Uterus (tissue), 4 donors: ENCODE measurements around the gene MAL. TPM values are rescaled to one million over a fixed set of nuclear protein-coding genes. Genes with fewer than 3 reads are reported as not detected.

Source experiments
- DNase-seq, 2 donors: peaks; one replicate each; pipeline ENCODE4 v3.0.0-alpha.2; 2019 to 2020
- H3K27ac ChIP-seq, 2 donors: fragments of 200-600 bp; sonication (generic); 1 replicate in 1 of 2; 2 replicates in 1 of 2; pipeline ENCODE4 v1.5.1; 2016 to 2018
- H3K27me3 ChIP-seq, 2 donors: fragments of 200-600 bp; sonication (generic); one replicate each; pipeline ENCODE4 v1.5.1; 2018 to 2019; ENCODE audit warnings: control low read depth in 1 of 2
- H3K36me3 ChIP-seq, 2 donors: fragments of 200-600 bp; sonication (generic); one replicate each; pipeline ENCODE4 v1.5.1; 2019; ENCODE audit warnings: control low read depth in 1 of 2
- H3K4me1 ChIP-seq, 2 donors: fragments of 200-600 bp; sonication (generic); one replicate each; pipeline ENCODE4 v1.5.1; 2018 to 2019; ENCODE audit warnings: control low read depth in 1 of 2
- H3K4me3 ChIP-seq, 2 donors: fragments of 200-600 bp; sonication (generic); 1 replicate in 1 of 2; 2 replicates in 1 of 2; pipeline ENCODE4 v1.5.1; 2018 to 2019; ENCODE audit warnings: mild to moderate bottlenecking in 1 of 2
- H3K9me3 ChIP-seq, 2 donors: fragments of 200-600 bp; sonication (generic); one replicate each; pipeline ENCODE4 v1.5.1; 2019; ENCODE audit warnings: control low read depth in 1 of 2
- CTCF ChIP-seq, 4 experiments: fragments of 200-600 bp in 2 of 4; fragments of 450-650 bp in 2 of 4; sonication (generic) in 2 of 4; IDR thresholded peaks; one replicate each; pipeline ENCODE4 v1.5.1; 2016 to 2019; ENCODE audit warnings: antibody characterized with exemption in 4 of 4, mild to moderate bottlenecking in 2 of 4, moderate library complexity in 1 of 4
- POLR2A ChIP-seq, 2 donors: fragments of 450-650 bp; IDR thresholded peaks; one replicate each; pipeline ENCODE4 v1.6.1; 2016; ENCODE audit warnings: antibody characterized with exemption in 2 of 2, mild to moderate bottlenecking in 1 of 2, moderate library complexity in 1 of 2
- intact Hi-C: fragments of 100-400 bp; cut with DNase I; formaldehyde crosslinking; loops from one replicate; pipeline ENCODE4 v1.15.1; 2023; ENCODE audit warnings: low total_unique reads
- total RNA-seq, 4 donors: library from RNA; depleted of rRNA in 3 of 4; stranded (reverse); fragments of >200 nt in 3 of 4; gene quantifications; one replicate each; pipeline versions ENCODE4 v1.1.0 to v1.2.4, GENCODE V29; 2014 to 2023
- donor health status: DM: yes; HTN: yes; CAD: no.

Gene MAL
- total RNA-seq, 4 donors from 2014 or later, result 0.29 to 1.7 (median 1.6) TPM; not detected in 1

GRCh38 chr2:95053543-95053942 lies 28.0 kb downstream of the MAL start:
- DNase-seq, result no peak
- no peak overlapping the region for H3K4me3 ChIP-seq
- TF ChIP-seq POLR2A (IDR thresholded peaks at IDR 0.05), result no peak
- TF ChIP-seq CTCF (IDR thresholded peaks at IDR 0.05), result no peak
- H3K27me3 ChIP-seq, result no peaks in the 10 kb centered on the region
- no peak overlapping the region for H3K27ac ChIP-seq
- intact Hi-C loops, result no loop called here
- no peaks in the 10 kb centered on the region for H3K9me3 ChIP-seq
- no peaks in the 10 kb centered on the region for H3K4me1 ChIP-seq
- H3K36me3 ChIP-seq, result no peaks in the 10 kb centered on the region

GRCh38 chr2:95054016-95054415 lies 28.5 kb downstream of the MAL start:
- no peaks in the 10 kb centered on the region for H3K36me3 ChIP-seq
- no peak overlapping the region for H3K4me3 ChIP-seq
- no peaks in the 10 kb centered on the region for H3K4me1 ChIP-seq
- intact Hi-C loops, result no loop called here
- DNase-seq, result no peak
- TF ChIP-seq CTCF (IDR thresholded peaks at IDR 0.05) (no peak), POLR2A (IDR thresholded peaks at IDR 0.05) (no peak)
- H3K27ac ChIP-seq, result no peak overlapping the region
- H3K9me3 ChIP-seq, result no peaks in the 10 kb centered on the region
- no peaks in the 10 kb centered on the region for H3K27me3 ChIP-seq

GRCh38 chr2:95055262-95055661 lies 29.8 kb downstream of the MAL start:
- Histone ChIP-seq H3K9me3 (no peaks in the 10 kb centered on the region), H3K27me3 (no peaks in the 10 kb centered on the region), H3K27ac (no peak overlapping the region), H3K4me3 (no peak overlapping the region), H3K4me1 (no peaks in the 10 kb centered on the region), H3K36me3 (no peaks in the 10 kb centered on the region)
- TF ChIP-seq POLR2A (IDR thresholded peaks at IDR 0.05) (no peak), CTCF (IDR thresholded peaks at IDR 0.05) (no peak)
- intact Hi-C loops, result no loop called here
- no peak for DNase-seq

- Histone ChIP-seq H3K4me1 (no peaks in the 10 kb centered on the region), H3K27ac (no peak overlapping the region), H3K27me3 (no peaks in the 10 kb centered on the region), H3K9me3 (no peaks in the 10 kb centered on the region), H3K36me3 (no peaks in the 10 kb centered on the region), H3K4me3 (no peak overlapping the region)
- no peak for DNase-seq
- no peak for TF ChIP-seq POLR2A (IDR thresholded peaks at IDR 0.05)
- TF ChIP-seq CTCF (IDR thresholded peaks at IDR 0.05), result no peak
- intact Hi-C loops, result no loop called here
Observed at GRCh38 chr2:95056044-95056443, 30.5 kb downstream of the MAL start.

GRCh38 chr2:95056461-95057459 lies 31.3 kb downstream of the MAL start:
- Histone ChIP-seq H3K36me3 (no peaks in the 10 kb centered on the region), H3K9me3 (no peaks in the 10 kb centered on the region), H3K27me3 (no peaks in the 10 kb centered on the region), H3K27ac (no peak overlapping the region), H3K4me1 (no peaks in the 10 kb centered on the region), H3K4me3 (no peak overlapping the region)
- TF ChIP-seq CTCF (IDR thresholded peaks at IDR 0.05) (no peak), POLR2A (IDR thresholded peaks at IDR 0.05) (no peak)
- intact Hi-C loops, result no loop called here
- DNase-seq, result no peak
